ENCODE results near the gene HOXB9.

Gene HOXB9

DNA sequence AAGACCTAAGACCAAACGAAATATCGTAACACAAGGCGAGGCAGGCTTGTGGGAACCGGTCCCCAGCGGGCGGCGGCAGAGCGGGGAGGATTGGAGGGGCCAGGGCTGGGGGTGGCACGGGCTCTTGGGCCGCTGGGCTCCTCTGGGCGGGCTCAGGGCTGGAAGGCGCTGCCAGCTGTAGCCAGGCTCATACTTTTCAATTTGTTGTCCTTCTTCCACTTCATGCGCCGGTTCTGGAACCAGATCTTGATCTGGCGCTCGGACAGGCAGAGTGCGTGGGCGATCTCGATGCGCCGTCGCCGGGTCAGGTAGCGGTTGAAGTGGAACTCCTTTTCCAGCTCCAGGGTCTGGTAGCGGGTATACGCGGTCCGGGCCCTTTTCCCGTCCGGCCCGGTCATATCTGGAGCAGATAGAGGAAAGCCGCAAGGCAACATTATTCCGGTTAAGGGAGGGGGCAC, 34.1 kb downstream of the HOXB9 start:
- H3K4me3 ChIP-seq (ENCODE audit: severe bottlenecking), result no peak overlapping the region
- no peak for DNase-seq (ENCODE audit: low spot score)
- H3K4me1 ChIP-seq (ENCODE audit: insufficient read depth, poor library complexity, severe bottlenecking), result peaks cover 6% of the 10 kb centered on the region
- no peak for ATAC-seq (ENCODE audit: low read depth)
- TF ChIP-seq, protein P1, sequence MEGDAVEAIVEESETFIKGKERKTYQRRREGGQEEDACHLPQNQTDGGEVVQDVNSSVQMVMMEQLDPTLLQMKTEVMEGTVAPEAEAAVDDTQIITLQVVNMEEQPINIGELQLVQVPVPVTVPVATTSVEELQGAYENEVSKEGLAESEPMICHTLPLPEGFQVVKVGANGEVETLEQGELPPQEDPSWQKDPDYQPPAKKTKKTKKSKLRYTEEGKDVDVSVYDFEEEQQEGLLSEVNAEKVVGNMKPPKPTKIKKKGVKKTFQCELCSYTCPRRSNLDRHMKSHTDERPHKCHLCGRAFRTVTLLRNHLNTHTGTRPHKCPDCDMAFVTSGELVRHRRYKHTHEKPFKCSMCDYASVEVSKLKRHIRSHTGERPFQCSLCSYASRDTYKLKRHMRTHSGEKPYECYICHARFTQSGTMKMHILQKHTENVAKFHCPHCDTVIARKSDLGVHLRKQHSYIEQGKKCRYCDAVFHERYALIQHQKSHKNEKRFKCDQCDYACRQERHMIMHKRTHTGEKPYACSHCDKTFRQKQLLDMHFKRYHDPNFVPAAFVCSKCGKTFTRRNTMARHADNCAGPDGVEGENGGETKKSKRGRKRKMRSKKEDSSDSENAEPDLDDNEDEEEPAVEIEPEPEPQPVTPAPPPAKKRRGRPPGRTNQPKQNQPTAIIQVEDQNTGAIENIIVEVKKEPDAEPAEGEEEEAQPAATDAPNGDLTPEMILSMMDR (IDR thresholded peaks at IDR 0.05; ENCODE audit: poor library complexity, severe bottlenecking), result no peak
- no peaks in the 10 kb centered on the region for H3K9me3 ChIP-seq (ENCODE audit: severe bottlenecking)
- no peaks in the 10 kb centered on the region for H3K36me3 ChIP-seq (ENCODE audit: low read depth)
- H3K27ac ChIP-seq (ENCODE audit: poor library complexity, severe bottlenecking), result no peak overlapping the region
- H3K27me3 ChIP-seq (ENCODE audit: insufficient read depth, poor library complexity, severe bottlenecking), result no peaks in the 10 kb centered on the region

DNA sequence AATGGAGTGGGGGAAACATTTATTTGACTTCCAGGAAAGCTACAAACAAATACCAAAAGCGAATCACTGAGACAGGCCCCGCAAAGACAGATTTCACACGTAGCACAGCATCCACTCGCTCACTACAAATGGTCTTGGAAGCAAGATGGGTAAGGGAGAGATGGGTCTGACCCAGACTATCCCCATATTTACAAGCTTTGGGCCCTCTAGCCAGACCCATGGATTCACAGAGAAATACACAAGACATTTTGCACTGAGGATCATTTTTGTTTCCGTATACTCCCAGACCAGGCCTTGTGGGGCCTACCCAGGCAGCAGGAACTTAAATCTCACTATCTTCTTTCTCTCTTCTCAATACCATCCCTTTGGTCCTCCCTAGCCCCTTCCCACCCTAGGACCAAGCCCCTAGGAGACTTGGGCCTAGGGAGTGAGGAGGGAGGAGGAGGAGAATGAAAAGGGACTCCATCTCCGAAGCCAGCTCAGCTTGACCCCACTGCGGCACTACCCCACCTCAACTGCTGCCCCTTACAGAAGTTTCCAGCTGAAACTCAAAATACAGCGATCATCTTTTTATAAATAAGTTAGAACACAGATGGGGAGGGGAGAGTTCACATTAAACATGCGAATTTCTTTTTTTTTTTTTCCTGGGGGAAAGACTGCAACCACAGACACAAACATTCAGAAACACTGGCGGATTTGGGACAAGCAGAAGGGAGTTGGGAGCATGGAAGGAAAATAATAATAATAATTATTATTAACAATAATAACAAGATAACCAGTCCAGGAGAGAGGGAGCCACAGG, 34.7 kb downstream of the HOXB9 start:
- H3K4me3 ChIP-seq (ENCODE audit: severe bottlenecking), result no peak overlapping the region
- TF ChIP-seq, protein P1 (IDR thresholded peaks at IDR 0.05; ENCODE audit: poor library complexity, severe bottlenecking), result no peak
- H3K36me3 ChIP-seq (ENCODE audit: low read depth), result no peaks in the 10 kb centered on the region
- H3K9me3 ChIP-seq (ENCODE audit: severe bottlenecking), result no peaks in the 10 kb centered on the region
- DNase-seq (ENCODE audit: low spot score) (no peak), ATAC-seq (ENCODE audit: low read depth) (no peak)
- H3K27me3 ChIP-seq (ENCODE audit: insufficient read depth, poor library complexity, severe bottlenecking), result no peaks in the 10 kb centered on the region
- H3K4me1 ChIP-seq (ENCODE audit: insufficient read depth, poor library complexity, severe bottlenecking), result peaks cover 6% of the 10 kb centered on the region
- no peak overlapping the region for H3K27ac ChIP-seq (ENCODE audit: poor library complexity, severe bottlenecking)

DNA sequence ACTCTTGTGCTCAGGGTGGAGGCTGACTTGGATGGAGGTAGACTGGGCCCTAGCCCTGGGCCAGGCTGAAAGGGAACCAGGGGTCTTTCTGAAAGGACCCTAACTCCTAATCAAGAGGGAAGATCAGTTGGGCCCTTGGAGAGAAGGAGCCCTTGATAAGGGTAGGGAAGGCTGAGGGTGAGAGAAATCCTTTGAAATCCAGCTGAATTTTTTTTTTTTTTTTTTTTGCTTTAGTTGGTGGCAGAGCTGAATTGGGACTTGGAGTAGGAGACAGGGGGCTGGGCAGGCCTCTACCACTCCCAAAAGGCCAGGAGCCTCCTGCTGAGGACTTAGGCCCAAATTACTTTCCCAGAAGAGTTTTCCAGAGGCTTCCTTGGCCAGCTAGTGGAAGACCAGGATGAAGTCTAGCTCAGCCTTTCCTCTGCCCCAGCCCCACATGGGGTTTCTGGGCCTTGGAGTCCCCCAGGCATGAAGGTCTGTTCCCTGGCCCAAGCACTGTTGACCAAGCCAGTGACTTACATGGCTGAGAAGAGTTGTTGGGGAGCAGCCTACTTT, 35.5 kb downstream of the HOXB9 start:
- H3K27ac ChIP-seq (ENCODE audit: poor library complexity, severe bottlenecking), result no peak overlapping the region
- TF ChIP-seq, protein P1 (IDR thresholded peaks at IDR 0.05; ENCODE audit: poor library complexity, severe bottlenecking), result no peak
- peaks cover 6% of the 10 kb centered on the region for H3K4me1 ChIP-seq (ENCODE audit: insufficient read depth, poor library complexity, severe bottlenecking)
- no peaks in the 10 kb centered on the region for H3K9me3 ChIP-seq (ENCODE audit: severe bottlenecking)
- H3K27me3 ChIP-seq (ENCODE audit: insufficient read depth, poor library complexity, severe bottlenecking), result no peaks in the 10 kb centered on the region
- ATAC-seq (ENCODE audit: low read depth) (no peak), DNase-seq (ENCODE audit: low spot score) (no peak)
- no peak overlapping the region for H3K4me3 ChIP-seq (ENCODE audit: severe bottlenecking)
- H3K36me3 ChIP-seq (ENCODE audit: low read depth), result no peaks in the 10 kb centered on the region

DNA sequence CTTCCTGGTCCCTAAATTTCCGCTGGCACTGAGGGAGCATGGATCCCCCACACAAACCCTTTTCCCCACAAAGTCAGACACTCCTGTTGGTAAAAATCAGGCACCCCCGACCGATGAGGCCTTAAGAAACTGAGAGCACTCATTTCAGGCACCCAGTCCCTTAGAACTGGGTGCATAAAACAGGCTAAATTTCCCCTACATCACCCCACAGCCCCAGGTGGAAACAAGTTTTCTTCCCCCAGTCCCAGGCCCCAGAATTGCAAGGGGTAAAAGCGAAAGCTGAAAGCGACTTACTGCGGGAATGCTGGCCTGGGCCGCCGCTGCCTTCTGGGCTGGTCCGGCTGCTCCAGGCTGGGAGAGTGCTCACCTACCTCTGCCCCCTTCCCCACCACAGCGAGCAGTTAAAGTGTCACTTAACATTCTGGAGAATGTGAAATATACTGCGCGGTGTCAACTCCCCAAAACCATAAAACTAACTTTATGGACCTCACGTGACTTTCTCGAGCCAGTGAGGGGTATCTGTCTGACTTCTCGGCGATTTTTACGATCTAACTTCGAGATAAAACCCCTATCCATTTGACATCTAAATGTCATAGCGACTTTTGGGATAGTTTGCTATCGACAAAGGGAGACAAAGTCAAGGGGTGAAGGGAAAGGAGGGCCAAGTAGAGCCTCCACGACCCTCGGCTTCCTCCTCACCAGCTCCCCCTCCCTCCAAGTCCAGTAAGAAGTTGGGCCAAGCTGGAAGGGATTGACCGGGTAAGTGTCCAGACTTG, 36.1 kb downstream of the HOXB9 start, which contains the start of gene HOXB3:
Gene HOXB3, minus strand, starts transcription at position 411 of the 776 bp plus-strand sequence. CDS start 37,767 bp downstream, outside the sequence.
- no peak within 1 kb of the TSS for H3K4me3 ChIP-seq (ENCODE audit: severe bottlenecking)

More for the DNA sequence above, 36.1 kb downstream of the HOXB9 start, which contains the start of gene HOXB3:
- TF ChIP-seq, protein P1 (IDR thresholded peaks at IDR 0.05; ENCODE audit: poor library complexity, severe bottlenecking), result no peak
- no peak for DNase-seq (ENCODE audit: low spot score)
- Histone ChIP-seq H3K27ac (ENCODE audit: poor library complexity, severe bottlenecking) (no peak within 1 kb of the TSS), H3K27me3 (ENCODE audit: insufficient read depth, poor library complexity, severe bottlenecking) (no peaks in the 10 kb centered on the region), H3K36me3 (ENCODE audit: low read depth) (no peaks in the 10 kb centered on the region), H3K4me1 (ENCODE audit: insufficient read depth, poor library complexity, severe bottlenecking) (peaks cover 6% of the 10 kb centered on the region), H3K9me3 (ENCODE audit: severe bottlenecking) (no peaks in the 10 kb centered on the region)
- ATAC-seq (ENCODE audit: low read depth), result no peak

All from RWPE2 (cell line).